Measurements from ENCODE around the gene SLC38A9.

DNA sequence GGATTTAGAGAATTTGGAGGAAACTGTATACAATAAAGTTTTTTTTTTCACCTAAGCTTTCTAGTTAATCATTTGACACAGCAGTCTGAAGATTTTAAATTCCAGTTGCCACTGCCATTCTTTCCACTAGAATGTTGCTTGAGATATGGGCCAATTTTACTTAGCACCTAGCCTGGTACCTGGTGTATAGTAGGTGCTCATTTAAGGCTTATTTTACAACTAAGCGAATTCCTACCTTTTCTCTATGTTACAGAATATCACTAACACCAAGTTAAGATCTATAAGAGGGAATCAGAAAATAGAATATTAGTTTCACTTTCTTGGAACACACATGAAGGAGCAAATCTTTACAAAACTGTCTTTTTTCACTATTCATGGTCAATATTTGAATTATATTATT is 22.5 kb upstream of the SLC38A9 start:
- TF ChIP-seq, protein P1, sequence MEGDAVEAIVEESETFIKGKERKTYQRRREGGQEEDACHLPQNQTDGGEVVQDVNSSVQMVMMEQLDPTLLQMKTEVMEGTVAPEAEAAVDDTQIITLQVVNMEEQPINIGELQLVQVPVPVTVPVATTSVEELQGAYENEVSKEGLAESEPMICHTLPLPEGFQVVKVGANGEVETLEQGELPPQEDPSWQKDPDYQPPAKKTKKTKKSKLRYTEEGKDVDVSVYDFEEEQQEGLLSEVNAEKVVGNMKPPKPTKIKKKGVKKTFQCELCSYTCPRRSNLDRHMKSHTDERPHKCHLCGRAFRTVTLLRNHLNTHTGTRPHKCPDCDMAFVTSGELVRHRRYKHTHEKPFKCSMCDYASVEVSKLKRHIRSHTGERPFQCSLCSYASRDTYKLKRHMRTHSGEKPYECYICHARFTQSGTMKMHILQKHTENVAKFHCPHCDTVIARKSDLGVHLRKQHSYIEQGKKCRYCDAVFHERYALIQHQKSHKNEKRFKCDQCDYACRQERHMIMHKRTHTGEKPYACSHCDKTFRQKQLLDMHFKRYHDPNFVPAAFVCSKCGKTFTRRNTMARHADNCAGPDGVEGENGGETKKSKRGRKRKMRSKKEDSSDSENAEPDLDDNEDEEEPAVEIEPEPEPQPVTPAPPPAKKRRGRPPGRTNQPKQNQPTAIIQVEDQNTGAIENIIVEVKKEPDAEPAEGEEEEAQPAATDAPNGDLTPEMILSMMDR (IDR thresholded peaks at IDR 0.05): no peak
- TF ChIP-seq POLR2A (IDR thresholded peaks at IDR 0.05): no peak

Measured in lower leg skin (tissue), 3 donors.